Stimulated activated CD8-positive, alpha-beta memory T cell treated with anti-CD3 and anti-CD28 coated beads, Interleukin-4, amount 100 ng/mL, for 4 hours (primary cell): ENCODE results near the gene BRAF.
"Not testable (repeated sequence)": the region's sequence is repeated elsewhere in the genome, so short reads cannot be mapped to it uniquely, and the experiment has no call there.

Source experiments
- DNase-seq, 2 donors: peaks; one replicate each; pipeline ENCODE4 v3.0.0-alpha.2; 2020; ENCODE audit warnings: low read depth in 2 of 2, low spot score in 1 of 2

BRAF gene

GRCh38 chr7:140920745-140921144 is 4.0 kb downstream of the BRAF start:
- no peak for DNase-seq

GRCh38 chr7:140918236-140918635 is 6.5 kb downstream of the BRAF start:
- no peak for DNase-seq

GRCh38 chr7:140917258-140917657 is 7.5 kb downstream of the BRAF start:
- DNase-seq, result no peak

GRCh38 chr7:140915935-140916555 is 8.7 kb downstream of the BRAF start:
- no peak for DNase-seq

GRCh38 chr7:140914083-140914482 is 10.6 kb downstream of the BRAF start:
- DNase-seq, result no peak

GRCh38 chr7:140913596-140913928 is 11.2 kb downstream of the BRAF start:
- DNase-seq, result not testable (repeated sequence)

- no peak for DNase-seq
Observed at GRCh38 chr7:140911746-140912145, 13.0 kb downstream of the BRAF start.

- no peak for DNase-seq
Observed at GRCh38 chr7:140909476-140910161, 15.1 kb downstream of the BRAF start.

- DNase-seq, result no peak
Observed at GRCh38 chr7:140908361-140908760, 16.4 kb downstream of the BRAF start.

GRCh38 chr7:140903741-140904480 is 20.8 kb downstream of the BRAF start:
- DNase-seq, result no peak

- DNase-seq, result no peak
Observed at GRCh38 chr7:140902303-140902953, 22.3 kb downstream of the BRAF start.

- DNase-seq, result no peak
Observed at GRCh38 chr7:140901941-140902302, 22.8 kb downstream of the BRAF start.

- DNase-seq, result no peak
Observed at GRCh38 chr7:140899883-140900282, 24.8 kb downstream of the BRAF start.

GRCh38 chr7:140898786-140899536 is 25.8 kb downstream of the BRAF start:
- no peak for DNase-seq

GRCh38 chr7:140896996-140897395 is 27.7 kb downstream of the BRAF start:
- no peak for DNase-seq

GRCh38 chr7:140889645-140890044 is 35.1 kb downstream of the BRAF start:
- DNase-seq, result no peak

GRCh38 chr7:140889150-140889549 is 35.6 kb downstream of the BRAF start:
- no peak for DNase-seq

- no peak for DNase-seq
Observed at GRCh38 chr7:140888087-140888486, 36.6 kb downstream of the BRAF start.

- DNase-seq, result no peak
Observed at GRCh38 chr7:140885735-140886334, 38.9 kb downstream of the BRAF start.

- DNase-seq, result no peak
Observed at GRCh38 chr7:140883378-140883777, 41.4 kb downstream of the BRAF start.

- DNase-seq, result not testable (repeated sequence)
Observed at GRCh38 chr7:140882834-140883233, 41.9 kb downstream of the BRAF start.
